Hepatocyte (in vitro differentiated cells): Measurements from ENCODE around the gene NUDT22. TPM values are rescaled to one million over a fixed set of nuclear protein-coding genes. Genes with fewer than 3 reads are reported as not detected.
A peak's percentile ranks its signal among the peaks of the same experiment; 100 is the strongest.

Experiments
- DNase-seq: peaks from one replicate; pipeline ENCODE4 v3.0.0-alpha.2; 2016; ENCODE audit warnings: low spot score
- H2AFZ ChIP-seq: fragments of 200-600 bp; sonication (generic); 2 replicates; pipeline ENCODE4 v1.6.0; 2016; ENCODE audit warnings: antibody characterized with exemption, mild to moderate bottlenecking
- H3K27ac ChIP-seq: fragments of 200-600 bp; sonication (generic); 2 replicates; pipeline ENCODE4 v1.5.1; 2016; ENCODE audit warnings: mild to moderate bottlenecking
- H3K27me3 ChIP-seq: fragments of 200-600 bp; sonication (generic); 2 replicates; pipeline ENCODE4 v1.6.1; 2016
- H3K36me3 ChIP-seq: fragments of 200-600 bp; sonication (generic); replicated peaks from 2 replicates; pipeline ENCODE4 v1.5.1; 2016; ENCODE audit warnings: low read depth; ENCODE audit not compliant: insufficient read depth
- H3K4me1 ChIP-seq: fragments of 200-600 bp; sonication (generic); 2 replicates; pipeline ENCODE4 v1.5.1; 2016; ENCODE audit warnings: mild to moderate bottlenecking, moderate library complexity; ENCODE audit not compliant: insufficient read depth
- H3K4me2 ChIP-seq: fragments of 200-600 bp; sonication (generic); 2 replicates; pipeline ENCODE4 v1.6.0; 2016
- H3K4me3 ChIP-seq: fragments of 200-600 bp; sonication (generic); 2 replicates; pipeline ENCODE4 v1.5.1; 2016; ENCODE audit warnings: mild to moderate bottlenecking
- H3K79me2 ChIP-seq: fragments of 200-600 bp; sonication (generic); 2 replicates; pipeline ENCODE4 v1.6.0; 2017; ENCODE audit warnings: mild to moderate bottlenecking
- H3K9me2 ChIP-seq: fragments of 200-600 bp; sonication (generic); replicated peaks from 2 replicates; pipeline ENCODE4 v1.6.0; 2017; ENCODE audit warnings: mild to moderate bottlenecking; ENCODE audit not compliant: insufficient read depth
- H3K9me3 ChIP-seq: fragments of 200-600 bp; sonication (generic); 2 replicates; pipeline ENCODE4 v1.5.1; 2016; ENCODE audit warnings: low read depth, mild to moderate bottlenecking
- H4K20me1 ChIP-seq: fragments of 200-600 bp; sonication (generic); 2 replicates; pipeline ENCODE4 v1.6.0; 2016; ENCODE audit warnings: mild to moderate bottlenecking; ENCODE audit not compliant: insufficient read depth, poor library complexity, severe bottlenecking
- EZH2 ChIP-seq: fragments of 200-600 bp; sonication (generic); IDR thresholded peaks from 2 replicates; pipeline ENCODE4 v1.6.1; 2016; ENCODE audit warnings: antibody characterized with exemption, mild to moderate bottlenecking, borderline replicate concordance
- EZH2phosphoT487 ChIP-seq: fragments of 200-600 bp; sonication (generic); IDR thresholded peaks from one replicate; pipeline ENCODE4 v1.6.1; 2018; ENCODE audit warnings: antibody characterized with exemption, mild to moderate bottlenecking, low read depth, moderate library complexity; ENCODE audit not compliant: unreplicated experiment, severe bottlenecking
- WGBS: methylation state at CpG from one replicate; pipeline ENCODE4 v1.1.6; 2016; ENCODE audit warnings: low lambda C conversion rate; ENCODE audit errors: missing lambda C conversion rate; 5-methylcytosine and 5-hydroxymethylcytosine counted together
- polyA plus RNA-seq: library from polyadenylated mRNA; unstranded; fragments of >200 nt; fragmentation: Nextera tagmentation; extraction: Ambion mirVana; gene quantifications from 2 replicates; pipeline ENCODE4 v1.2.1, GENCODE V29; 2016
- total RNA-seq: library from RNA; depleted of rRNA; stranded (reverse); fragments of >200 nt; gene quantifications from 2 replicates; pipeline ENCODE4 v1.2.3, GENCODE V29; 2014
- TF ChIP-seq, protein P1 (sequence below): fragments of 200-600 bp; sonication (generic); IDR thresholded peaks from 2 replicates; pipeline ENCODE4 v1.5.1; 2016; ENCODE audit warnings: antibody characterized with exemption, mild to moderate bottlenecking; ENCODE audit not compliant: poor library complexity

Gene NUDT22
- total and polyA plus RNA-seq, 2 experiments from 2014 or later: 49.5 to 66.6 TPM

DNA sequence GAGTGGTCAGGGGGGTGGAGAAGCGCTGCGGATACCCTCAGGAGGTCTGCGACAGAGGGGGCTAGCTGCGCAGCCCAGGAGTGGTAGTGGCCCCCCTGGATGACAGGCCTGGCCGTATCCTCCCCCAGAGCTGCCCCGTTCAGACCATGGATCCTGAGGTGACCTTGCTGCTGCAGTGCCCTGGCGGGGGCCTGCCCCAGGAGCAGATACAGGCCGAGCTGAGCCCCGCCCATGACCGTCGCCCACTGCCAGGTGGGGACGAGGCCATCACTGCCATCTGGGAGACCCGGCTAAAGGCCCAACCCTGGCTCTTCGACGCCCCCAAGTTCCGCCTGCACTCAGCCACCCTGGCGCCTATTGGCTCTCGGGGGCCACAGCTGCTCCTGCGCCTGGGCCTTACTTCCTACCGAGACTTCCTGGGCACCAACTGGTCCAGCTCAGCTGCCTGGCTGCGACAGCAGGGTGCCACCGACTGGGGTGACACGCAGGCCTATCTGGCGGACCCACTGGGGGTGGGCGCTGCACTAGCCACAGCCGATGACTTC lies 505 bp downstream of the NUDT22 start:
- TF ChIP-seq EZH2phosphoT487 (no peak), EZH2 (no peak)
- TF ChIP-seq, protein P1, sequence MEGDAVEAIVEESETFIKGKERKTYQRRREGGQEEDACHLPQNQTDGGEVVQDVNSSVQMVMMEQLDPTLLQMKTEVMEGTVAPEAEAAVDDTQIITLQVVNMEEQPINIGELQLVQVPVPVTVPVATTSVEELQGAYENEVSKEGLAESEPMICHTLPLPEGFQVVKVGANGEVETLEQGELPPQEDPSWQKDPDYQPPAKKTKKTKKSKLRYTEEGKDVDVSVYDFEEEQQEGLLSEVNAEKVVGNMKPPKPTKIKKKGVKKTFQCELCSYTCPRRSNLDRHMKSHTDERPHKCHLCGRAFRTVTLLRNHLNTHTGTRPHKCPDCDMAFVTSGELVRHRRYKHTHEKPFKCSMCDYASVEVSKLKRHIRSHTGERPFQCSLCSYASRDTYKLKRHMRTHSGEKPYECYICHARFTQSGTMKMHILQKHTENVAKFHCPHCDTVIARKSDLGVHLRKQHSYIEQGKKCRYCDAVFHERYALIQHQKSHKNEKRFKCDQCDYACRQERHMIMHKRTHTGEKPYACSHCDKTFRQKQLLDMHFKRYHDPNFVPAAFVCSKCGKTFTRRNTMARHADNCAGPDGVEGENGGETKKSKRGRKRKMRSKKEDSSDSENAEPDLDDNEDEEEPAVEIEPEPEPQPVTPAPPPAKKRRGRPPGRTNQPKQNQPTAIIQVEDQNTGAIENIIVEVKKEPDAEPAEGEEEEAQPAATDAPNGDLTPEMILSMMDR: no peak
- peak overlapping the region; percentile 75 for H3K27ac ChIP-seq
- DNase-seq: no peak

GRCh38 chr11:64227405-64227956 lies 1.4 kb downstream of the NUDT22 start:
- Histone ChIP-seq H3K79me2 (peaks cover 34% of the 10 kb centered on the region), H3K27ac (no peak overlapping the region), H2AFZ (no peak overlapping the region), H3K27me3 (no peaks in the 10 kb centered on the region), H3K9me2 (no peaks in the 10 kb centered on the region), H4K20me1 (no peaks in the 10 kb centered on the region), H3K4me1 (peaks cover 22% of the 10 kb centered on the region), H3K4me3 (no peak overlapping the region), H3K4me2 (peak overlapping the region; percentile 94), H3K9me3 (no peaks in the 10 kb centered on the region), H3K36me3 (no peaks in the 10 kb centered on the region)
- DNase-seq: no peak
- TF ChIP-seq, protein P1: no peak
- no peak for TF ChIP-seq EZH2
- TF ChIP-seq EZH2phosphoT487: no peak
- WGBS: 71% methylated on average over 2 of the region's 3 CpGs

More for the DNA sequence above, 505 bp downstream of the NUDT22 start:
- no peaks in the 10 kb centered on the region for H4K20me1 ChIP-seq
- peaks cover 22% of the 10 kb centered on the region for H3K4me1 ChIP-seq
- no peaks in the 10 kb centered on the region for H3K9me3 ChIP-seq
- H3K36me3 ChIP-seq: no peaks in the 10 kb centered on the region
- H3K79me2 ChIP-seq: peaks cover 29% of the 10 kb centered on the region
- H2AFZ ChIP-seq: peak overlapping the region; percentile 88
- no peaks in the 10 kb centered on the region for H3K9me2 ChIP-seq
- 33% methylated on average over 26 of the region's 26 CpGs for WGBS
- peak overlapping the region; percentile 94 for H3K4me2 ChIP-seq
- H3K27me3 ChIP-seq: no peaks in the 10 kb centered on the region
- peak overlapping the region; percentile 66 for H3K4me3 ChIP-seq

DNA sequence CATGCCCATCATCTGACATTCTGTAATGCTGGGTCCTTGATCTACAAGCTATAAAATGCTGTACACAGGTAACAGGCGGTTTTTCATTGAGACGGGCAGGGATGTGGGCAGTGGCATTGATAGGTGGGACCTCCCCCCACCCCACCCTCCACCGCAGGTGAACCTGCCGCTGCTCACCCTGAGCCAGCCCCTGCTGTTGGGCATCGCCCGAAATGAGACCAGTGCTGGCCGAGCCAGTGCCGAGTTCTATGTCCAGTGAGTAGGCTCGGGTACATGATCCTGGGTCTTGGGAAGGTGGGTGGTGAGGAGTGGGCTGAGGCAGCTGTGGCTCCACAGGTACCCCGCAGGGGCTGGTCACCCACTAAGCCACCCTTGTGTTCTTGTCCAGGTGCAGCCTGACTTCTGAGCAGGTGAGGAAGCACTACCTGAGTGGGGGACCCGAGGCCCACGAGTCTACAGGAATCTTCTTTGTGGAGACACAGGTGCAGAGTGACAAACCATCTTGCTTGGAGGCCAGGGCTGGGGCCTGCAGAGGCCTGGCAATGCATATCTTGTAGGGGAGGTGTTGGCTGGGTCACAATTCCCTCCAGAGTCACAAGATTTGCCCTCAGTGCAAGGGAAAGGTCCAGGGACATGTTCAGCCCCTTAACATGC lies 3.1 kb downstream of the NUDT22 start:
- peak overlapping the region; percentile 97 for H3K4me2 ChIP-seq
- TF ChIP-seq EZH2 (no peak), EZH2phosphoT487 (no peak)
- TF ChIP-seq, protein P1: no peak
- H3K9me3 ChIP-seq: no peaks in the 10 kb centered on the region
- peaks cover 39% of the 10 kb centered on the region for H3K79me2 ChIP-seq
- DNase-seq: no peak
- H3K27ac ChIP-seq: peak overlapping the region; percentile 45
- no peaks in the 10 kb centered on the region for H4K20me1 ChIP-seq
- no peak overlapping the region for H3K4me3 ChIP-seq
- WGBS: 92% methylated on average over 11 of the region's 12 CpGs
- H3K9me2 ChIP-seq: no peaks in the 10 kb centered on the region
- no peak overlapping the region for H2AFZ ChIP-seq
- H3K4me1 ChIP-seq: peaks cover 22% of the 10 kb centered on the region
- H3K27me3 ChIP-seq: no peaks in the 10 kb centered on the region
- no peaks in the 10 kb centered on the region for H3K36me3 ChIP-seq
